Kidney epithelial cell (primary cell): ENCODE measurements around the gene FIS1. TPM values are rescaled to one million over a fixed set of nuclear protein-coding genes. Genes with fewer than 3 reads are reported as not detected.
A peak's percentile ranks its signal among the peaks of the same experiment; 100 is the strongest.

ENCODE experiments used
- DNase-seq: peaks from one replicate; pipeline ENCODE4 v3.0.0-alpha.2; 2010; ENCODE audit warnings: low read depth
- H3K27me3 ChIP-seq: 2 replicates; pipeline ENCODE4 v1.6.0; 2011; ENCODE audit warnings: low read length; ENCODE audit not compliant: control insufficient read depth, insufficient read depth
- H3K36me3 ChIP-seq: 2 replicates; pipeline ENCODE4 v1.5.1; 2011; ENCODE audit warnings: low read length; ENCODE audit not compliant: control insufficient read depth, insufficient read depth
- H3K4me3 ChIP-seq: 2 replicates; pipeline ENCODE4 v1.5.1; 2011; ENCODE audit warnings: low read depth, mild to moderate bottlenecking, control low read depth, low read length
- total RNA-seq: library from RNA; depleted of rRNA; stranded (reverse); fragments of >200 nt; gene quantifications from 2 replicates; pipeline ENCODE4 v1.2.3, GENCODE V29; 2015
- TF ChIP-seq, protein P1 (sequence below): IDR thresholded peaks from 2 replicates; pipeline ENCODE4 v1.5.1; 2011; ENCODE audit warnings: mild to moderate bottlenecking, moderate library complexity, low read length, control low read depth, inconsistent platforms; ENCODE audit not compliant: insufficient read depth, poor library complexity, severe bottlenecking

The FIS1 gene
- total RNA-seq, 1 donor from 2014 or later, result 231 TPM

DNA sequence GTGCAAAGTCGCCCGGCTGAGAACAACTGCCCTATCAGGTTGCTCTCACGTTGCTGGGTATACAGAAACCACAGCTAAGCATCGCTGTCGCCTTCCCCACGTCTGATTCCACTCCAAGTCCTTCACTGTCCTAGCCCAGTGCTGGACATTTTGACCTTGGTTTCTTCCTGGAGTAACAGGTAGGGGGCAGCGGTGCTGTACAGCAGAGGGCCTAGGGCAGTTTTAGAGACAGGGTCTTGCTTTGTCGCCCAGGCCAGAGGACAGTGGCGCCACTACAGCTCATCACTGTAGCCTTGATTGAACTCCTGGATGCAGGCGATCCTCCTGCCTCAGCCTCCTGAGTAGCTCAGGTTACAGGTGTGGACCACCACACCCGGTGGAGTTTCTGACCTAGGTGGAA lies 9.8 kb downstream of the FIS1 start:
- H3K27me3 ChIP-seq, result no peaks in the 10 kb centered on the region
- TF ChIP-seq, protein P1, sequence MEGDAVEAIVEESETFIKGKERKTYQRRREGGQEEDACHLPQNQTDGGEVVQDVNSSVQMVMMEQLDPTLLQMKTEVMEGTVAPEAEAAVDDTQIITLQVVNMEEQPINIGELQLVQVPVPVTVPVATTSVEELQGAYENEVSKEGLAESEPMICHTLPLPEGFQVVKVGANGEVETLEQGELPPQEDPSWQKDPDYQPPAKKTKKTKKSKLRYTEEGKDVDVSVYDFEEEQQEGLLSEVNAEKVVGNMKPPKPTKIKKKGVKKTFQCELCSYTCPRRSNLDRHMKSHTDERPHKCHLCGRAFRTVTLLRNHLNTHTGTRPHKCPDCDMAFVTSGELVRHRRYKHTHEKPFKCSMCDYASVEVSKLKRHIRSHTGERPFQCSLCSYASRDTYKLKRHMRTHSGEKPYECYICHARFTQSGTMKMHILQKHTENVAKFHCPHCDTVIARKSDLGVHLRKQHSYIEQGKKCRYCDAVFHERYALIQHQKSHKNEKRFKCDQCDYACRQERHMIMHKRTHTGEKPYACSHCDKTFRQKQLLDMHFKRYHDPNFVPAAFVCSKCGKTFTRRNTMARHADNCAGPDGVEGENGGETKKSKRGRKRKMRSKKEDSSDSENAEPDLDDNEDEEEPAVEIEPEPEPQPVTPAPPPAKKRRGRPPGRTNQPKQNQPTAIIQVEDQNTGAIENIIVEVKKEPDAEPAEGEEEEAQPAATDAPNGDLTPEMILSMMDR, result peak; percentile 34
- H3K36me3 ChIP-seq, result no peaks in the 10 kb centered on the region
- DNase-seq, result no peak
- no peak overlapping the region for H3K4me3 ChIP-seq

DNA sequence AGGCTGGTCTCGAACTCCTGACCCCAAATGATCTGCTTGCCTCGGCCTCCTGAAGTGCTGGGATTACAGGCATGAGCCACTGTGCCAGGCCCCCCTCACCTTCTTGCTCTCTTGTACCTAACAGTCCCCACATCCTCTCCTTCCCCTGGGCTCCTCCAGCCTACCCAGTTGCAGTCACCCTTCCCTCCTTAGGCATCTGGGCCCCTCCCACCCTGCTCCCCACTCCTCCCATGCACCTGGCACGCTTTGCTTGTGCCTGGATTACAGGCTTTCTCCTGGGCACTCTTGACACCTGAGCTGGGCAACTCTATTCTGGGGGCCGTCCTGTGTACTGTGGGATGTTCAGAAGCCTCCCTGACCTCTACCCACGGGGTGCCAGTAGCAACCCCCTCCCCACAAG lies 10.2 kb downstream of the FIS1 start:
- DNase-seq, result no peak
- Histone ChIP-seq H3K36me3 (no peaks in the 10 kb centered on the region), H3K4me3 (no peak overlapping the region), H3K27me3 (no peaks in the 10 kb centered on the region)
- TF ChIP-seq, protein P1, result no peak

DNA sequence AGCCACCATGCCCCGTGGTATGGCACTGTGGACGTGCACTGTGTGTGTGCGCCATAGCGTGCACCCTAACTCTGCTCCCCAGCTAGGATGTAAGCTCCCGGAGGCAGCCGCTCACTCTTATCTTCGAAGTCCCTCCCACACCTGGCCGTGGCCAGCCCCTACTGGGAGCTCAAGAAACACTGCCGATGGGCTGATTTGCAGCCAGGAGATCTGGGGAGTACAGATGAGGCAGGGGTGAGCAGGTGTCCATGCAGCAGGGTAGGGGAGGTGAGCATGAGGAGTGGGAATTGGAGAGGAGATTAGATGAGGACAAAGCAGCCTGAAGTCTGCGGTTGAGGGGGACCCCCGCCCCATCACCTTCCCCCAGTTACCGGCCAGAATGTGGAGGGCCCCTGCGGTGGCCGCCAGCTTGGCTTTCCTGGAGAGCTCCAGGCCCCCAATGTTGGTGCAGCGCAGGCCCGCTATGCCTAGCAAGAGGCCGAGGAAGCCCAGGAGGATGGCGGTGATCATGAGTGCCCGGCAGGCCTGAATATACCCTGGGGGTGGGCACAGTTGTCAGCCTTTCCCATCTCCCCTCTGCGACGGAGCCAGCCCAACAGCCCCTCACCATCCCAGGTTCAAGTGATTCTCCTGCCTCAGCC lies 10.9 kb downstream of the FIS1 start:
- TF ChIP-seq, protein P1, result no peak
- H3K36me3 ChIP-seq, result no peaks in the 10 kb centered on the region
- no peak for DNase-seq
- no peak overlapping the region for H3K4me3 ChIP-seq
- no peaks in the 10 kb centered on the region for H3K27me3 ChIP-seq

DNA sequence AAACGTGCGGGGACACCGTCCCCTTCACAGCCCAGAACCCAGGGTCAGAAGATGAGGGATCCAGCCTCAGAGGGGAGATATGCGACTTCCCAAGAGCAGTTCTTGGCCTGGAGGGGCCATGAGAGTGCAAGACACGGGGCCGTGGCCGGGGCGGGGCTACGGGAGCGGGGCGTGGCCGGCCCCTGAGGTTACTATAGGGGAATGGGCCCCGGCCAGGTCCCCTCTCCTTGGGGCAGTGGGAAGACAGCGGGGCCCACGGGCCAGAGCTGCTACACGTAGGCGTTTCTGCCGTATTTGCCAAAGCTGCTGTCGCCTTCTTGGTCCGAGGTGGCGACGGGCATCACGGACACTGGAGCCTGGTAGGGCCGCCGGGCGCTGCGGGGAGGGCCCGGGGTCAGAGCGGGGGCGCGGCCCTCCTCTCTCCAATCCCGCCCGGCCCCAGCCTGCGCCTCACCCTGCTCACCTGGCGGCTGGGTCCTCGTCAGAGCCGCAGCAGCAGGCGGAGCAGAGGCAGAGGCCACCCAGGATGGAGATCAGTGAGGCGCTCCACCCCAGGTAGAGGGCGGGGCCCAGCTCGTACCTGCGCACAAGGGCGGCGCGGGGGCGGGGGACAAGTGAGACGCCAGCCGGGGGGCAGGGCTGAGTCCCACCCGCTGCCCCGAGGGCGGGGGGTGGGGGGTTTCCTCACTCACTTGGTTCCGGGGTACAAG lies 12.6 kb downstream of the FIS1 start:
- H3K4me3 ChIP-seq, result peak overlapping the region; percentile 24
- no peak for DNase-seq
- TF ChIP-seq, protein P1, result no peak

DNA sequence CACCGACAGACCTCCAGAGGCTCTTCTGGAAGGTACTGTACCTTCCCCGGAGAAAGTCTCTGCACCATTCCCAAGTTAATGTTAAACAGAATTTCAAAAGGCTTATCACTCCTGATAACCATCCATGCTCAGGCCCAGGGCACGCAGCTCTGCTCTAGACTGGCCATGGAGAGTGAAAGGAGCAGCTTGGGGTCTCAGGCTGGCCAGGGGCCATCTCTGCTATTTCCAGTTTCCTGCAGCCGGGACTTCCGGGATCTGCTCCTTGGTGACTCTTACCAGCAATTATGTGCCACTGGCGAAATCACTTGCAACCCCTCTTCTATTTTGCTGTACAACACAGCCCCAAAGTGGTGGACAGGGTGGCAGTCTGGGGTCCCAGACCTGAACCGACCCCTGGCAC lies 13.2 kb downstream of the FIS1 start:
- Histone ChIP-seq H3K4me3 (no peak overlapping the region), H3K27me3 (no peaks in the 10 kb centered on the region), H3K36me3 (no peaks in the 10 kb centered on the region)
- DNase-seq, result no peak
- TF ChIP-seq, protein P1, result no peak

More for the DNA sequence above, 12.6 kb downstream of the FIS1 start:
- Histone ChIP-seq H3K27me3 (no peaks in the 10 kb centered on the region), H3K36me3 (no peaks in the 10 kb centered on the region)
